H1 (cell line): ENCODE data around the gene SEC24A. TPM values are rescaled to one million over a fixed set of nuclear protein-coding genes. Genes with fewer than 3 reads are reported as not detected.

Experiments used
- CREB1 ChIP-seq: IDR thresholded peaks from 2 replicates; pipeline ENCODE4 v1.6.1; 2012; ENCODE audit warnings: inconsistent platforms
- GABPA ChIP-seq: IDR thresholded peaks from 2 replicates; pipeline ENCODE4 v1.6.1; 2011; ENCODE audit warnings: mild to moderate bottlenecking, low read length, moderate library complexity, borderline replicate concordance; ENCODE audit not compliant: insufficient read depth
- MAFK ChIP-seq: IDR thresholded peaks from 2 replicates; pipeline ENCODE4 v1.6.1; 2012; ENCODE audit warnings: low read depth, mild to moderate bottlenecking, improper control_type of control experiment, low read length
- PHF8 ChIP-seq: fragments of 200-600 bp; sonication (generic); conservative IDR thresholded peaks from 2 replicates; pipeline ENCODE4 v1.7.1; 2012; ENCODE audit warnings: low read depth, mild to moderate bottlenecking, inconsistent platforms, low read length, moderate library complexity
- SIRT6 ChIP-seq: IDR thresholded peaks from one replicate; pipeline ENCODE4 v1.7.1; 2012; ENCODE audit warnings: low read length, inconsistent platforms
- YY1 ChIP-seq: IDR thresholded peaks from 2 replicates; pipeline ENCODE4 v1.6.1; 2011; ENCODE audit warnings: low read depth, mild to moderate bottlenecking, low read length
- polyA plus RNA-seq, 7 experiments: library from polyadenylated mRNA; depleted of rRNA in 3 of 7; stranded (reverse) in 5 of 7; unstranded in 2 of 7; fragments of >200 nt in 5 of 7; fragments of 200-250 nt in 2 of 7; gene quantifications; 1 replicate in 5 of 7; 2 replicates in 1 of 7; 4 replicates in 1 of 7; pipeline versions ENCODE4 v1.2.1 to v1.2.3, GENCODE V29; 2011 to 2013; ENCODE audit warnings: missing spikeins in 2 of 7, mixed read lengths in 2 of 7
- total RNA-seq: library from RNA; stranded (reverse); fragmentation: NEBNext Ultra II Directional; extraction: Animal tissue kit (Norgen Biotek cat#: 25700); gene quantifications from 2 replicates; pipeline ENCODE4 v1.2.1, GENCODE V29; 2021
- TF ChIP-seq, protein P1 (sequence below): fragments of 300-600 bp; sonication (generic); IDR thresholded peaks from 2 replicates; pipeline ENCODE4 v1.7.1; 2012; ENCODE audit warnings: low read length, moderate library complexity, mild to moderate bottlenecking, inconsistent platforms; ENCODE audit not compliant: insufficient replicate concordance
- TF ChIP-seq, protein P2 (sequence below), 3 experiments: IDR thresholded peaks; 1 replicate in 2 of 3; 2 replicates in 1 of 3; pipeline versions ENCODE4 v1.5.1 to v1.6.1; 2011; ENCODE audit warnings: low read length in 3 of 3, mild to moderate bottlenecking in 3 of 3, inconsistent platforms in 2 of 3, low read depth in 1 of 3, moderate library complexity in 1 of 3; ENCODE audit not compliant: insufficient read depth in 1 of 3; ENCODE audit errors: control extremely low read depth in 1 of 3

SEC24A gene
- total and polyA plus RNA-seq, 2 of the 8 experiments (the other 6 are each of a cell fraction or from before 2014, with no cell fraction given), result 18.8 to 33.7 TPM

DNA sequence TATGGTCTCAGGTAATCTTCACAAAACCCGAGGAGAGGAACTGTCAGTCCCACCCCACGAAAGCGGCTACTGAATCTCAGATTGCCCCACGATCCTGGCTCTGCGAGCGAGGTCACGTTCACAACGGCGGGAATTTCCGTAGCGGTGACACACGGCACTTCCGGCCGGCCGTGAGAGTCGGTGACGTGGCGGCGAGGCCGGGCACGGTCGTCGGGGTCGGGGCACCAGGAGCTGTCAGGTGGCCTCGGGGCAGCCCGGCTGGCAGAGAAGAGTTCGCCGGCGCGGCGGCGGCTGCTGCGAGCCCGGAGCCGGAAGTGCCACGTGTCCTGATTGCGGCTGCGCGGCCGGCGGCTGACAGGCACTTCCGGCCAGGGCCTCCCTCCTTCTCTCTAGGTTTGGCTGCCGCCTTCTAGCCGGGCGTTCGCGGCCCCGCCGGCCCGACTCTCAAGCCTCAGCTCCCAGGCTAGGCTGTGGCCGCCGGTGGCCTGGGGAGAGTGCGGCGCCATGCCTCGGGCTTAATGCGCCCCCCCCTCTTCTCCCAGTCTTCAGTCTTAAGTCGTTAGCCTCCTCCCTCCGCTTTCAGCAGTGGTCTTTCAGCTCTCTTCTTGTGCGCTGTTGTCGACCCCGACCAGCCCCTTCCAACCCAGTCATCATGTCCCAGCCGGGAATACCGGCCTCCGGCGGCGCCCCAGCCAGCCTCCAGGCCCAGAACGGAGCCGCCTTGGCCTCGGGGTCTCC lies at the start of gene SEC24A (continued):
- TF ChIP-seq, protein P1, sequence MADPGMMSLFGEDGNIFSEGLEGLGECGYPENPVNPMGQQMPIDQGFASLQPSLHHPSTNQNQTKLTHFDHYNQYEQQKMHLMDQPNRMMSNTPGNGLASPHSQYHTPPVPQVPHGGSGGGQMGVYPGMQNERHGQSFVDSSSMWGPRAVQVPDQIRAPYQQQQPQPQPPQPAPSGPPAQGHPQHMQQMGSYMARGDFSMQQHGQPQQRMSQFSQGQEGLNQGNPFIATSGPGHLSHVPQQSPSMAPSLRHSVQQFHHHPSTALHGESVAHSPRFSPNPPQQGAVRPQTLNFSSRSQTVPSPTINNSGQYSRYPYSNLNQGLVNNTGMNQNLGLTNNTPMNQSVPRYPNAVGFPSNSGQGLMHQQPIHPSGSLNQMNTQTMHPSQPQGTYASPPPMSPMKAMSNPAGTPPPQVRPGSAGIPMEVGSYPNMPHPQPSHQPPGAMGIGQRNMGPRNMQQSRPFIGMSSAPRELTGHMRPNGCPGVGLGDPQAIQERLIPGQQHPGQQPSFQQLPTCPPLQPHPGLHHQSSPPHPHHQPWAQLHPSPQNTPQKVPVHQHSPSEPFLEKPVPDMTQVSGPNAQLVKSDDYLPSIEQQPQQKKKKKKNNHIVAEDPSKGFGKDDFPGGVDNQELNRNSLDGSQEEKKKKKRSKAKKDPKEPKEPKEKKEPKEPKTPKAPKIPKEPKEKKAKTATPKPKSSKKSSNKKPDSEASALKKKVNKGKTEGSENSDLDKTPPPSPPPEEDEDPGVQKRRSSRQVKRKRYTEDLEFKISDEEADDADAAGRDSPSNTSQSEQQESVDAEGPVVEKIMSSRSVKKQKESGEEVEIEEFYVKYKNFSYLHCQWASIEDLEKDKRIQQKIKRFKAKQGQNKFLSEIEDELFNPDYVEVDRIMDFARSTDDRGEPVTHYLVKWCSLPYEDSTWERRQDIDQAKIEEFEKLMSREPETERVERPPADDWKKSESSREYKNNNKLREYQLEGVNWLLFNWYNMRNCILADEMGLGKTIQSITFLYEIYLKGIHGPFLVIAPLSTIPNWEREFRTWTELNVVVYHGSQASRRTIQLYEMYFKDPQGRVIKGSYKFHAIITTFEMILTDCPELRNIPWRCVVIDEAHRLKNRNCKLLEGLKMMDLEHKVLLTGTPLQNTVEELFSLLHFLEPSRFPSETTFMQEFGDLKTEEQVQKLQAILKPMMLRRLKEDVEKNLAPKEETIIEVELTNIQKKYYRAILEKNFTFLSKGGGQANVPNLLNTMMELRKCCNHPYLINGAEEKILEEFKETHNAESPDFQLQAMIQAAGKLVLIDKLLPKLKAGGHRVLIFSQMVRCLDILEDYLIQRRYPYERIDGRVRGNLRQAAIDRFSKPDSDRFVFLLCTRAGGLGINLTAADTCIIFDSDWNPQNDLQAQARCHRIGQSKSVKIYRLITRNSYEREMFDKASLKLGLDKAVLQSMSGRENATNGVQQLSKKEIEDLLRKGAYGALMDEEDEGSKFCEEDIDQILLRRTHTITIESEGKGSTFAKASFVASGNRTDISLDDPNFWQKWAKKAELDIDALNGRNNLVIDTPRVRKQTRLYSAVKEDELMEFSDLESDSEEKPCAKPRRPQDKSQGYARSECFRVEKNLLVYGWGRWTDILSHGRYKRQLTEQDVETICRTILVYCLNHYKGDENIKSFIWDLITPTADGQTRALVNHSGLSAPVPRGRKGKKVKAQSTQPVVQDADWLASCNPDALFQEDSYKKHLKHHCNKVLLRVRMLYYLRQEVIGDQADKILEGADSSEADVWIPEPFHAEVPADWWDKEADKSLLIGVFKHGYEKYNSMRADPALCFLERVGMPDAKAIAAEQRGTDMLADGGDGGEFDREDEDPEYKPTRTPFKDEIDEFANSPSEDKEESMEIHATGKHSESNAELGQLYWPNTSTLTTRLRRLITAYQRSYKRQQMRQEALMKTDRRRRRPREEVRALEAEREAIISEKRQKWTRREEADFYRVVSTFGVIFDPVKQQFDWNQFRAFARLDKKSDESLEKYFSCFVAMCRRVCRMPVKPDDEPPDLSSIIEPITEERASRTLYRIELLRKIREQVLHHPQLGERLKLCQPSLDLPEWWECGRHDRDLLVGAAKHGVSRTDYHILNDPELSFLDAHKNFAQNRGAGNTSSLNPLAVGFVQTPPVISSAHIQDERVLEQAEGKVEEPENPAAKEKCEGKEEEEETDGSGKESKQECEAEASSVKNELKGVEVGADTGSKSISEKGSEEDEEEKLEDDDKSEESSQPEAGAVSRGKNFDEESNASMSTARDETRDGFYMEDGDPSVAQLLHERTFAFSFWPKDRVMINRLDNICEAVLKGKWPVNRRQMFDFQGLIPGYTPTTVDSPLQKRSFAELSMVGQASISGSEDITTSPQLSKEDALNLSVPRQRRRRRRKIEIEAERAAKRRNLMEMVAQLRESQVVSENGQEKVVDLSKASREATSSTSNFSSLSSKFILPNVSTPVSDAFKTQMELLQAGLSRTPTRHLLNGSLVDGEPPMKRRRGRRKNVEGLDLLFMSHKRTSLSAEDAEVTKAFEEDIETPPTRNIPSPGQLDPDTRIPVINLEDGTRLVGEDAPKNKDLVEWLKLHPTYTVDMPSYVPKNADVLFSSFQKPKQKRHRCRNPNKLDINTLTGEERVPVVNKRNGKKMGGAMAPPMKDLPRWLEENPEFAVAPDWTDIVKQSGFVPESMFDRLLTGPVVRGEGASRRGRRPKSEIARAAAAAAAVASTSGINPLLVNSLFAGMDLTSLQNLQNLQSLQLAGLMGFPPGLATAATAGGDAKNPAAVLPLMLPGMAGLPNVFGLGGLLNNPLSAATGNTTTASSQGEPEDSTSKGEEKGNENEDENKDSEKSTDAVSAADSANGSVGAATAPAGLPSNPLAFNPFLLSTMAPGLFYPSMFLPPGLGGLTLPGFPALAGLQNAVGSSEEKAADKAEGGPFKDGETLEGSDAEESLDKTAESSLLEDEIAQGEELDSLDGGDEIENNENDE, result no peak
- no peak for TF ChIP-seq SIRT6
- TF ChIP-seq MAFK, result no peak
- TF ChIP-seq GABPA, result peak; percentile 90
- peak; percentile 48; the same call in 1 of the 2 replicates for TF ChIP-seq PHF8
- peak; percentile 56; the same call in 1 of the 2 replicates for TF ChIP-seq YY1
- peak; percentile 85 for TF ChIP-seq CREB1
- TF ChIP-seq, protein P2, sequence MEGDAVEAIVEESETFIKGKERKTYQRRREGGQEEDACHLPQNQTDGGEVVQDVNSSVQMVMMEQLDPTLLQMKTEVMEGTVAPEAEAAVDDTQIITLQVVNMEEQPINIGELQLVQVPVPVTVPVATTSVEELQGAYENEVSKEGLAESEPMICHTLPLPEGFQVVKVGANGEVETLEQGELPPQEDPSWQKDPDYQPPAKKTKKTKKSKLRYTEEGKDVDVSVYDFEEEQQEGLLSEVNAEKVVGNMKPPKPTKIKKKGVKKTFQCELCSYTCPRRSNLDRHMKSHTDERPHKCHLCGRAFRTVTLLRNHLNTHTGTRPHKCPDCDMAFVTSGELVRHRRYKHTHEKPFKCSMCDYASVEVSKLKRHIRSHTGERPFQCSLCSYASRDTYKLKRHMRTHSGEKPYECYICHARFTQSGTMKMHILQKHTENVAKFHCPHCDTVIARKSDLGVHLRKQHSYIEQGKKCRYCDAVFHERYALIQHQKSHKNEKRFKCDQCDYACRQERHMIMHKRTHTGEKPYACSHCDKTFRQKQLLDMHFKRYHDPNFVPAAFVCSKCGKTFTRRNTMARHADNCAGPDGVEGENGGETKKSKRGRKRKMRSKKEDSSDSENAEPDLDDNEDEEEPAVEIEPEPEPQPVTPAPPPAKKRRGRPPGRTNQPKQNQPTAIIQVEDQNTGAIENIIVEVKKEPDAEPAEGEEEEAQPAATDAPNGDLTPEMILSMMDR (IDR thresholded peaks at IDR 0.05; ENCODE audit: control extremely low read depth in 1 of 3, insufficient read depth in 1 of 3, low read depth in 1 of 3, low read length in 3 of 3), result no peak
